Measurements from ENCODE around the gene TTLL5. TPM values are rescaled to one million over a fixed set of nuclear protein-coding genes. Genes with fewer than 3 reads are reported as not detected.
A peak's percentile ranks its signal among the peaks of the same experiment; 100 is the strongest.

Gene TTLL5, protein sequence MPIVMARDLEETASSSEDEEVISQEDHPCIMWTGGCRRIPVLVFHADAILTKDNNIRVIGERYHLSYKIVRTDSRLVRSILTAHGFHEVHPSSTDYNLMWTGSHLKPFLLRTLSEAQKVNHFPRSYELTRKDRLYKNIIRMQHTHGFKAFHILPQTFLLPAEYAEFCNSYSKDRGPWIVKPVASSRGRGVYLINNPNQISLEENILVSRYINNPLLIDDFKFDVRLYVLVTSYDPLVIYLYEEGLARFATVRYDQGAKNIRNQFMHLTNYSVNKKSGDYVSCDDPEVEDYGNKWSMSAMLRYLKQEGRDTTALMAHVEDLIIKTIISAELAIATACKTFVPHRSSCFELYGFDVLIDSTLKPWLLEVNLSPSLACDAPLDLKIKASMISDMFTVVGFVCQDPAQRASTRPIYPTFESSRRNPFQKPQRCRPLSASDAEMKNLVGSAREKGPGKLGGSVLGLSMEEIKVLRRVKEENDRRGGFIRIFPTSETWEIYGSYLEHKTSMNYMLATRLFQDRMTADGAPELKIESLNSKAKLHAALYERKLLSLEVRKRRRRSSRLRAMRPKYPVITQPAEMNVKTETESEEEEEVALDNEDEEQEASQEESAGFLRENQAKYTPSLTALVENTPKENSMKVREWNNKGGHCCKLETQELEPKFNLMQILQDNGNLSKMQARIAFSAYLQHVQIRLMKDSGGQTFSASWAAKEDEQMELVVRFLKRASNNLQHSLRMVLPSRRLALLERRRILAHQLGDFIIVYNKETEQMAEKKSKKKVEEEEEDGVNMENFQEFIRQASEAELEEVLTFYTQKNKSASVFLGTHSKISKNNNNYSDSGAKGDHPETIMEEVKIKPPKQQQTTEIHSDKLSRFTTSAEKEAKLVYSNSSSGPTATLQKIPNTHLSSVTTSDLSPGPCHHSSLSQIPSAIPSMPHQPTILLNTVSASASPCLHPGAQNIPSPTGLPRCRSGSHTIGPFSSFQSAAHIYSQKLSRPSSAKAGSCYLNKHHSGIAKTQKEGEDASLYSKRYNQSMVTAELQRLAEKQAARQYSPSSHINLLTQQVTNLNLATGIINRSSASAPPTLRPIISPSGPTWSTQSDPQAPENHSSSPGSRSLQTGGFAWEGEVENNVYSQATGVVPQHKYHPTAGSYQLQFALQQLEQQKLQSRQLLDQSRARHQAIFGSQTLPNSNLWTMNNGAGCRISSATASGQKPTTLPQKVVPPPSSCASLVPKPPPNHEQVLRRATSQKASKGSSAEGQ (N-terminal part only)
- total RNA-seq (10 to 100 TPM; 13.4 to 48.4 (median 24.5) TPM), polyA plus RNA-seq (10 to 100 TPM; 10.1 to 11.9 (median 11.3) TPM)
- long read RNA-seq, donor 1, result 0 reads
- long read RNA-seq, donor 2, result 0 reads
- long read RNA-seq, donor 3, result 0 reads
- long read RNA-seq, donor 4, result 0 reads
- long read RNA-seq, donor 5, result 0 reads
- long read RNA-seq, donor 6, result 0 reads
- long read RNA-seq, donor 7, partial matches to known transcripts, result 0 of 1 reads
- long read RNA-seq, donor 7, other reads (novel, unspliced or antisense), result 0 of 1 reads
- long read RNA-seq, donor 8, result 0 reads
- long read RNA-seq, donor 9, result 0 reads
- long read RNA-seq, donor 10, result 0 reads

- intact Hi-C loops (cut with DNase I; ENCODE audit: low total_unique reads), result no loop called here
- DNase-seq, result peak; percentile 98 to 99
- Histone ChIP-seq H3K4me1 (peaks cover 14 to 31% (median 24%) of the 10 kb centered on the region in 4 donors), H3K27me3 (no peaks in the 10 kb centered on the region), H3K36me3 (peaks cover 4 to 34% (median 29%) of the 10 kb centered on the region in 4 donors), H3K27ac (peak within 1 kb of the TSS; percentile 85 to 94 (median 92)), H3K4me3 (peak within 1 kb of the TSS; percentile 84 to 97 (median 94)), H3K9me3 (no peaks in the 10 kb centered on the region)
- TF ChIP-seq POLR2AphosphoS5 (IDR thresholded peaks at IDR 0.05) (peak; percentile 65 to 86 (median 70)), CTCF (IDR thresholded peaks at IDR 0.05) (no peak), POLR2A (IDR thresholded peaks at IDR 0.05) (peak in 1 of 4 donors; percentile 49)
- WGBS, 5 donors, result 0 to 1% (median 0%) methylated on average over 47 to 60 of the region's 60 CpGs
These were observed at the start of gene TTLL5, which contains the start of gene ERG28 for GRCh38 chr14:75660630-75661498. Gene TTLL5, plus strand, starts transcription at chr14:75661246. Its CDS starts 1,904 bp downstream, at chr14:75663150. Gene ERG28, minus strand, starts transcription at chr14:75660876. Its CDS starts 3,374 bp downstream, at chr14:75657502.

- intact Hi-C loops (cut with DNase I; ENCODE audit: low total_unique reads), result no loop called here
- TF ChIP-seq POLR2A (IDR thresholded peaks at IDR 0.05), result no peak
- TF ChIP-seq POLR2AphosphoS5 (IDR thresholded peaks at IDR 0.05), result no peak
These were observed 48.9 kb upstream of the TTLL5 start for GRCh38 chr14:75612157-75612556.

DNA sequence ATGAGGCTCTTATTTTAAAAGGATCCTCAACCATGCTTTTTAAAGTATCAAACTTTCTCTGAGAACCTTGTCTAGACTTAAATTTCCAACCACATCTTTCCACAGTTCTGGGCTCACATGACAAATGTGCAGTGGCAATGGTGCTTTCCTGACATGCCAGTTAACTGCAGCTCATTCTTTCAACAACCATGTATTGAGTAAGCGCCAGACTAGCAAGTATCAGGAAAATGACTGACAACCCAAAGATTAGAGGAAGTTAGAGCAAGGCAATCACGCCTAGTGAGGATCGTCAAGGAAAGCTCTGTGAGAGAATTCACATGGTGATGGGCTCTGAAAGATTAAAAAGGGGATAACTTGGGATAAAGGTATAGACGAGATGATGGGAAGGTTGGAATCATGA, 46.9 kb upstream of the TTLL5 start:
- Histone ChIP-seq H3K27ac (peak overlapping the region in 1 of 5 donors; percentile 59), H3K4me1 (peaks cover 0 to 12% (median 3%) of the 10 kb centered on the region in 4 donors)
- no peak for DNase-seq

More at GRCh38 chr14:75612157-75612556, 48.9 kb upstream of the TTLL5 start:
- H3K9me3 ChIP-seq, result peaks cover 0 to 12% (median 4%) of the 10 kb centered on the region in 4 donors
- peaks cover 0 to 5% (median 0%) of the 10 kb centered on the region in 3 donors for H3K27me3 ChIP-seq
- no peak overlapping the region for H3K4me3 ChIP-seq
- no peaks in the 10 kb centered on the region for H3K36me3 ChIP-seq
- 69 to 83% (median 77%) methylated on average over 4 of the region's 4 CpGs for WGBS, 5 donors
- peaks cover 0 to 12% (median 3%) of the 10 kb centered on the region in 4 donors for H3K4me1 ChIP-seq
- no peak for DNase-seq
- no peak overlapping the region for H3K27ac ChIP-seq

More for the DNA sequence above, 46.9 kb upstream of the TTLL5 start:
- Histone ChIP-seq H3K4me3 (no peak overlapping the region), H3K9me3 (no peaks in the 10 kb centered on the region), H3K36me3 (no peaks in the 10 kb centered on the region), H3K27me3 (peaks cover 0 to 5% (median 0%) of the 10 kb centered on the region in 3 donors)
- TF ChIP-seq CTCF (IDR thresholded peaks at IDR 0.05) (no peak), EP300 (IDR thresholded peaks at IDR 0.05) (no peak), POLR2A (IDR thresholded peaks at IDR 0.05) (no peak), POLR2AphosphoS5 (IDR thresholded peaks at IDR 0.05) (no peak)
- intact Hi-C loops (cut with DNase I; ENCODE audit: low total_unique reads), result no loop called here
- WGBS, 5 donors, result 60 to 67% (median 63%) methylated on average over 4 of the region's 4 CpGs
